K562 (cell line): ENCODE results near the gene SERGEF. TPM values are rescaled to one million over a fixed set of nuclear protein-coding genes. Genes with fewer than 3 reads are reported as not detected.

ENCODE experiments used
- ATF7 ChIP-seq: fragments of 450-650 bp; IDR thresholded peaks from 2 replicates; pipeline ENCODE4 v1.7.1; 2014; ENCODE audit warnings: mild to moderate bottlenecking, moderate library complexity
- BHLHE40 ChIP-seq: IDR thresholded peaks from 2 replicates; pipeline ENCODE4 v1.6.1; 2011; ENCODE audit warnings: low read length, improper control_type of control experiment
- HMGN3 ChIP-seq: IDR thresholded peaks from 2 replicates; pipeline ENCODE4 v1.6.1; 2011; ENCODE audit warnings: borderline replicate concordance, low read depth, mild to moderate bottlenecking, mixed read lengths, low read length; ENCODE audit not compliant: insufficient read length; ENCODE audit errors: extremely low read depth
- MGA ChIP-seq: fragments of 450-650 bp; IDR thresholded peaks from 2 replicates; pipeline ENCODE4 v1.6.1; 2016; ENCODE audit warnings: mild to moderate bottlenecking, moderate library complexity
- SIN3A ChIP-seq, 2 experiments: fragments of 150-350 bp in 1 of 2; IDR thresholded peaks; 2 replicates each; pipeline ENCODE4 v1.6.1; 2011 to 2016; ENCODE audit warnings: borderline replicate concordance in 2 of 2, low read depth in 2 of 2, low read length in 2 of 2, mild to moderate bottlenecking in 2 of 2, moderate library complexity in 2 of 2; ENCODE audit not compliant: control insufficient read depth in 1 of 2
- SRSF9 ChIP-seq: fragments of 200-400 bp; formaldehyde crosslinking; IDR thresholded peaks from 2 replicates; pipeline ENCODE4 v1.6.1; 2017; ENCODE audit warnings: low read depth, low read length, borderline replicate concordance
- ZBTB17 ChIP-seq: fragments of 450-650 bp; formaldehyde crosslinking; IDR thresholded peaks from 2 replicates; pipeline ENCODE4 v1.4.0; 2020; ENCODE audit warnings: mild to moderate bottlenecking
- ZNF121 ChIP-seq: sonication (generic); formaldehyde crosslinking; conservative IDR thresholded peaks from 2 replicates; pipeline ENCODE4 v1.8.0; 2022; ENCODE audit warnings: missing genetic modification reagents
- polyA plus RNA-seq, 8 experiments: library from polyadenylated mRNA; depleted of rRNA in 4 of 8; stranded (reverse) in 5 of 8; unstranded in 3 of 8; fragments of >200 nt; fragmentation: Nextera tagmentation in 2 of 8; fragmentation: Illumina TruSeq in 1 of 8; extraction: Ambion mirVana in 2 of 8; extraction: Trizol in 1 of 8; gene quantifications; 2 replicates each; pipeline versions ENCODE4 v1.2.1 to v1.2.3, GENCODE V29; 2011 to 2014; ENCODE audit warnings: inconsistent platforms in 1 of 8, missing spikeins in 1 of 8
- total RNA-seq, 7 experiments: library from RNA; depleted of rRNA in 6 of 7; stranded (reverse); fragments of >200 nt in 6 of 7; fragmentation: Illumina TruSeq in 2 of 7; extraction: Trizol in 2 of 7; gene quantifications; 2 replicates each; pipeline versions ENCODE4 v1.2.1 to v1.2.3, GENCODE V29; 2011 to 2021; ENCODE audit warnings: low replicate concordance in 1 of 7
- TF ChIP-seq, protein P1 (sequence below): fragments of 450-650 bp; conservative IDR thresholded peaks from 2 replicates; pipeline ENCODE4 v1.6.1; 2016; ENCODE audit warnings: missing genetic modification characterization, low read depth, mild to moderate bottlenecking, control low read depth, missing compliant biosample characterization

The SERGEF gene
- total and polyA plus RNA-seq, 9 of the 15 experiments (the other 6 are each of a cell fraction or from before 2014, with no cell fraction given) = 10.2 to 28.0 (median 19.9) TPM

DNA sequence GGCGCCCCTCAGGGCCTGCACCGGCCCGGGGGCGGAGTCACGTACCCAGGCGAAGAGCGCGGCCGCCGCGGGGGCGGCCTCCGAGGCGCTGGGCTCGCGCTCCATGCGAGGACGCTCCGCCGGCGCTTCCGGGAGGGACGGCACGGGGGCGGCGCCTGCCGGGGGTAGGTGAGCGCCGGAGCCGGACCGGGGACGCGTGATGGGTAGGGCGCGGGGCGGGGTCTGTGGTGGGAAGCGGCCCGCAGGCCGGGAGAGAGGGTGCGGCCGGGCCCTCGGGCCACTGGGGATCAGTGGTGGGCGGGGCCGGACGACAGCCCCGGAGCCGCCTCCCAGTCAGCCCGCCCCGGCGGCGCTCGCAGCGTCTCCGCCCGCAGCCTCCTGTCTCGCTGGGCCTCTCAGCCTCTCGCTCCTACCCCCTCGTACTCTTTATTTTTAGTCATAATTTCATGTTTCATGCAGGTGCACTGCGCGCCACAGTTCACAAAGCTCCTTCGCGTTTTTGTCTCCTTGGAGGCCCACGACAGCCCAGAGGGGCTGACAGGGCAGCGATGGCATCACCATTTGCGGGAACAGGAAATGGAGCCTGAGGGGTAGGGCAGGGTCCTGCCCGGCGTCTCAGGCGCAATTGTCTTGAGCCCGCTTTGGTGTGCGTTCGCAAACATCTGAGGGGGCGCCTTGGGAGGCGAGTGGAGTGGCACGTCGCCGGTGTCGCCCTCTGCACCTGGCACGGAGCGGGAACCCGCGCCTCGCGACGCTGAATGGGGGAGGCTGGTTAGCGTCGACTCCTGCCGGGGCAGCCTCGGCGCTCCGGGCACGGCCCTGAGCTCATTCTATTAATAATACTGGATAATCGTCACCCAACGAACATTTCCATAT lies at the start of gene SERGEF (continued):
- TF ChIP-seq MGA (peak; percentile 65), ZBTB17 (CRISPR knock-in tag) (0 out of 2 replicates have a peak, but pooled peaks have one; percentile 35), ZNF121 (no peak), BHLHE40 (peak; percentile 54), SIN3A (IDR thresholded peaks at IDR 0.05; ENCODE audit: borderline replicate concordance in 2 of 2, control insufficient read depth in 1 of 2, low read depth in 2 of 2, low read length in 2 of 2) (peak in 1 of 2 experiments; percentile 30; a peak in 1 of 4 replicates), ATF7 (peak; percentile 65), SRSF9 (no peak), HMGN3 (peak; percentile 76)
- TF ChIP-seq, protein P1, sequence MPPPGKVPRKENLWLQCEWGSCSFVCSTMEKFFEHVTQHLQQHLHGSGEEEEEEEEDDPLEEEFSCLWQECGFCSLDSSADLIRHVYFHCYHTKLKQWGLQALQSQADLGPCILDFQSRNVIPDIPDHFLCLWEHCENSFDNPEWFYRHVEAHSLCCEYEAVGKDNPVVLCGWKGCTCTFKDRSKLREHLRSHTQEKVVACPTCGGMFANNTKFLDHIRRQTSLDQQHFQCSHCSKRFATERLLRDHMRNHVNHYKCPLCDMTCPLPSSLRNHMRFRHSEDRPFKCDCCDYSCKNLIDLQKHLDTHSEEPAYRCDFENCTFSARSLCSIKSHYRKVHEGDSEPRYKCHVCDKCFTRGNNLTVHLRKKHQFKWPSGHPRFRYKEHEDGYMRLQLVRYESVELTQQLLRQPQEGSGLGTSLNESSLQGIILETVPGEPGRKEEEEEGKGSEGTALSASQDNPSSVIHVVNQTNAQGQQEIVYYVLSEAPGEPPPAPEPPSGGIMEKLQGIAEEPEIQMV = no peak
